Upper lobe of left lung (tissue), 4 donors: ENCODE data around the gene ACTMAP.
A peak's percentile ranks its signal among the peaks of the same experiment; 100 is the strongest.

Experiments
- EP300 ChIP-seq, 4 donors: sonication (generic); formaldehyde crosslinking; IDR thresholded peaks; one replicate each; pipeline ENCODE4 v1.5.1; 2017; ENCODE audit warnings: antibody characterized with exemption in 4 of 4, control low read depth in 2 of 4
- POLR2AphosphoS5 ChIP-seq, 2 donors: sonication (generic); formaldehyde crosslinking; IDR thresholded peaks; one replicate each; pipeline ENCODE4 v1.5.1; 2017; ENCODE audit warnings: antibody characterized with exemption in 2 of 2
- TF ChIP-seq, protein P1 (sequence below), 6 experiments: fragments of 450-650 bp in 4 of 6; fragments of 200-600 bp in 2 of 6; sonication (generic) in 2 of 6; IDR thresholded peaks; one replicate each; pipeline ENCODE4 v1.5.1; 2016 to 2019; ENCODE audit warnings: antibody characterized with exemption in 6 of 6

GRCh38 chr19:40719414-40719894 is 30.8 kb downstream of the ACTMAP start:
- TF ChIP-seq, protein P1, sequence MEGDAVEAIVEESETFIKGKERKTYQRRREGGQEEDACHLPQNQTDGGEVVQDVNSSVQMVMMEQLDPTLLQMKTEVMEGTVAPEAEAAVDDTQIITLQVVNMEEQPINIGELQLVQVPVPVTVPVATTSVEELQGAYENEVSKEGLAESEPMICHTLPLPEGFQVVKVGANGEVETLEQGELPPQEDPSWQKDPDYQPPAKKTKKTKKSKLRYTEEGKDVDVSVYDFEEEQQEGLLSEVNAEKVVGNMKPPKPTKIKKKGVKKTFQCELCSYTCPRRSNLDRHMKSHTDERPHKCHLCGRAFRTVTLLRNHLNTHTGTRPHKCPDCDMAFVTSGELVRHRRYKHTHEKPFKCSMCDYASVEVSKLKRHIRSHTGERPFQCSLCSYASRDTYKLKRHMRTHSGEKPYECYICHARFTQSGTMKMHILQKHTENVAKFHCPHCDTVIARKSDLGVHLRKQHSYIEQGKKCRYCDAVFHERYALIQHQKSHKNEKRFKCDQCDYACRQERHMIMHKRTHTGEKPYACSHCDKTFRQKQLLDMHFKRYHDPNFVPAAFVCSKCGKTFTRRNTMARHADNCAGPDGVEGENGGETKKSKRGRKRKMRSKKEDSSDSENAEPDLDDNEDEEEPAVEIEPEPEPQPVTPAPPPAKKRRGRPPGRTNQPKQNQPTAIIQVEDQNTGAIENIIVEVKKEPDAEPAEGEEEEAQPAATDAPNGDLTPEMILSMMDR (IDR thresholded peaks at IDR 0.05) = no peak
- TF ChIP-seq POLR2AphosphoS5 (IDR thresholded peaks at IDR 0.05) = peak; percentile 36 to 55
- peak in 2 of 4 donors; percentile 8 to 62 for TF ChIP-seq EP300 (IDR thresholded peaks at IDR 0.05)
